K562 (cell line): ENCODE results near the gene ZPBP. TPM values are rescaled to one million over a fixed set of nuclear protein-coding genes. Genes with fewer than 3 reads are reported as not detected.

Experiments
- ATAC-seq: fragments of 200-7000 bp; cut with Tn5 transposase; 3 replicates; pipeline ENCODE4 v1.9.1; 2020; ENCODE audit warnings: moderate library complexity
- BruUV-seq: library from RNA; stranded (reverse); fragments of 400-500 nt; replicated peaks from 2 replicates; lab custom pipeline; 2021; lab: Mats Ljungman, UMichigan
- CTCF ChIA-PET: fragments of 300-600 bp; formaldehyde crosslinking; extraction: SDS; loops from one replicate; lab custom pipeline; 2021; ENCODE audit warnings: low intra/inter-chr PET ratio; lab: Yijun Ruan, JAX
- POLR2A ChIA-PET: fragments of 300-600, 350-650 bp; sonication (Branson Sonifier 250); formaldehyde crosslinking; extraction: SDS; loops from one replicate; lab custom pipeline; 2021; ENCODE audit warnings: antibody characterized with exemption, inconsistent platforms; lab: Yijun Ruan, JAX
- DNase-seq, 4 experiments: peaks; one replicate each; pipeline versions ENCODE4 v3.0.0 to v3.0.0-alpha.2; 2011 to 2018; ENCODE audit warnings: low spot score in 3 of 4, mixed read lengths in 3 of 4; ENCODE audit errors: extremely low read depth in 1 of 4
- FAIRE-seq: peaks from 2 replicates; lab custom pipeline; 2011; peaks lifted over from hg19 to GRCh38; lab: Jason Lieb, UNC
- H2AFZ ChIP-seq: 2 replicates; pipeline ENCODE4 v1.6.0; 2011; ENCODE audit warnings: low read depth, low read length, control low read depth, inconsistent platforms
- H3K27ac ChIP-seq: fragments of 200-600 bp; 3 replicates; pipeline ENCODE4 v1.8.0; 2011; ENCODE audit warnings: low read depth, mild to moderate bottlenecking, control low read depth, inconsistent platforms, low read length, moderate library complexity, mixed read lengths; ENCODE audit errors: extremely low read depth
- H3K27me3 ChIP-seq, 2 experiments: fragments of 300-600 bp in 1 of 2; 2 replicates in 1 of 2; 3 replicates in 1 of 2; pipeline versions ENCODE4 v1.6.0 to v1.8.0; 2011; ENCODE audit warnings: inconsistent platforms in 2 of 2, low read length in 2 of 2, mild to moderate bottlenecking in 1 of 2, mixed read lengths in 1 of 2, moderate library complexity in 1 of 2; ENCODE audit not compliant: control insufficient read depth in 2 of 2, insufficient read depth in 2 of 2
- H3K36me3 ChIP-seq: fragments of 300-600 bp; 3 replicates; pipeline ENCODE4 v1.8.0; 2011; ENCODE audit warnings: mild to moderate bottlenecking, low read length, inconsistent platforms; ENCODE audit not compliant: control insufficient read depth, insufficient read depth
- H3K4me1 ChIP-seq, 2 experiments: fragments of 200-600 bp in 1 of 2; replicated peaks in 1 of 2; 2 replicates in 1 of 2; 3 replicates in 1 of 2; pipeline versions ENCODE4 v1.5.1 to v1.8.0; 2011; ENCODE audit warnings: inconsistent platforms in 2 of 2, low read length in 2 of 2, mild to moderate bottlenecking in 1 of 2, mixed read lengths in 1 of 2, moderate library complexity in 1 of 2; ENCODE audit not compliant: control insufficient read depth in 2 of 2, insufficient read depth in 2 of 2
- H3K4me2 ChIP-seq: 2 replicates; pipeline ENCODE4 v1.6.1; 2011; ENCODE audit warnings: low read length, control low read depth, inconsistent platforms, mixed read lengths; ENCODE audit not compliant: insufficient read depth
- H3K4me3 ChIP-seq: fragments of 200-600 bp; sonication (generic), shearing (Covaris generic); 2 replicates; pipeline ENCODE4 v1.5.1; 2016; ENCODE audit warnings: control low read depth, inconsistent platforms
- H3K79me2 ChIP-seq: fragments of 200-600 bp; 3 replicates; pipeline ENCODE4 v1.8.0; 2011; ENCODE audit warnings: low read length, inconsistent platforms; ENCODE audit not compliant: control insufficient read depth, insufficient read depth
- H3K9ac ChIP-seq, 2 experiments: 2 replicates each; pipeline versions ENCODE4 v1.6.0 to v1.6.1; 2011; ENCODE audit warnings: low read depth in 2 of 2, low read length in 2 of 2, control low read depth in 1 of 2, inconsistent platforms in 1 of 2, mild to moderate bottlenecking in 1 of 2, mixed read lengths in 1 of 2; ENCODE audit not compliant: insufficient read depth in 1 of 2
- H3K9me1 ChIP-seq: one replicate; pipeline ENCODE4 v1.6.0; 2011; ENCODE audit warnings: inconsistent platforms, mild to moderate bottlenecking, low read length, moderate library complexity; ENCODE audit not compliant: control insufficient read depth, insufficient read depth
- H3K9me3 ChIP-seq: replicated peaks from 2 replicates; pipeline ENCODE4 v1.5.1; 2011; ENCODE audit warnings: low read depth, low read length, inconsistent platforms; ENCODE audit not compliant: control insufficient read depth, insufficient read depth
- H4K20me1 ChIP-seq: replicated peaks from 2 replicates; pipeline ENCODE4 v1.6.1; 2011; ENCODE audit warnings: low read length, inconsistent platforms, mixed read lengths; ENCODE audit not compliant: control insufficient read depth, insufficient read depth
- CTBP1 ChIP-seq: fragments of 450-650 bp; IDR thresholded peaks from 2 replicates; pipeline ENCODE4 v1.6.1; 2016; ENCODE audit warnings: borderline replicate concordance
- NONO ChIP-seq, 2 experiments: fragments of 200-400 bp in 1 of 2; fragments of 450-650 bp in 1 of 2; formaldehyde crosslinking in 1 of 2; IDR thresholded peaks; 2 replicates each; pipeline ENCODE4 v1.6.1; 2017; ENCODE audit warnings: low read depth in 2 of 2, mild to moderate bottlenecking in 2 of 2, moderate library complexity in 2 of 2, low read length in 1 of 2
- ZNF76 ChIP-seq: fragments of 250-450 bp; sonication (Bioruptor Pico); IDR thresholded peaks from 2 replicates; pipeline ENCODE4 v1.4.0; 2020; ENCODE audit warnings: mild to moderate bottlenecking, moderate library complexity, borderline replicate concordance
- WGBS: fragments of 100-300 bp; shearing (Covaris generic); methylation state at CpG from one replicate; pipeline ENCODE4 v1.1.6; 2016; ENCODE audit warnings: low coverage, mixed read lengths; ENCODE audit not compliant: insufficient coverage; ENCODE audit errors: missing lambda C conversion rate; 5-methylcytosine and 5-hydroxymethylcytosine counted together
- in situ Hi-C: fragments of 300-500 bp; cut with MboI; formaldehyde crosslinking; loops from 4 replicates; pipeline ENCODE4 v1.15.0; 2018; ENCODE audit warnings: inconsistent platforms, mixed read lengths
- intact Hi-C: fragments of 100-400 bp; cut with micrococcal nuclease; formaldehyde crosslinking; loops from 2 replicates; pipeline ENCODE4 v1.14.2; 2022
- polyA plus RNA-seq, 8 experiments: library from polyadenylated mRNA; depleted of rRNA in 4 of 8; stranded (reverse) in 5 of 8; unstranded in 3 of 8; fragments of >200 nt; fragmentation: Nextera tagmentation in 2 of 8; fragmentation: Illumina TruSeq in 1 of 8; extraction: Ambion mirVana in 2 of 8; extraction: Trizol in 1 of 8; gene quantifications; 2 replicates each; pipeline versions ENCODE4 v1.2.1 to v1.2.3, GENCODE V29; 2011 to 2014; ENCODE audit warnings: inconsistent platforms in 1 of 8, missing spikeins in 1 of 8
- total RNA-seq, 7 experiments: library from RNA; depleted of rRNA in 6 of 7; stranded (reverse); fragments of >200 nt in 6 of 7; fragmentation: Illumina TruSeq in 2 of 7; extraction: Trizol in 2 of 7; gene quantifications; 2 replicates each; pipeline versions ENCODE4 v1.2.1 to v1.2.3, GENCODE V29; 2011 to 2021; ENCODE audit warnings: low replicate concordance in 1 of 7
- TF ChIP-seq, protein P1 (sequence below): fragments of 450-650 bp; IDR thresholded peaks from 2 replicates; pipeline ENCODE4 v1.6.1; 2017; ENCODE audit warnings: antibody characterized with exemption, mild to moderate bottlenecking

Gene ZPBP
- total and polyA plus RNA-seq, 9 of the 15 experiments (the other 6 are each of a cell fraction or from before 2014, with no cell fraction given): not detected

DNA sequence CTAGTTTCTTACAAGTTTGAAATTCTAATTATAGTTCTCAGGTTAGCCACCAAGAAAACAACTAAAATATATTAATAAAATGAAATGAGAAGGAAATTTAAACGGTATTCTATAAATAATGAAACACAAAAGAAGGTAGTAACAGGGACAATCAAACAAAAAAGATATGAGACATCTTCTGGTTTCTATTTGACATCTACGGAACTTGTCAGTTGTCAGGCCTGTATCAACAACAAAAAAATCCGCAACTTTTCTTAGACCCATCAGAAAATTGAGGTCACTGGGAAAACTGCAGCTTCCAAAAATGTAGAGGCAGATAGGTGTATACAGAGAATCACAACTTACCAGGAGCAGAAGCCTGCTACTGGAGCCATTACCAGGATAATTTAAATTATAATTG, 70.6 kb downstream of the ZPBP start:
- Histone ChIP-seq H3K4me1 (no peaks in the 10 kb centered on the region), H3K79me2 (no peaks in the 10 kb centered on the region), H3K27ac (no peak overlapping the region), H3K27me3 (no peaks in the 10 kb centered on the region), H3K9me3 (no peaks in the 10 kb centered on the region), H4K20me1 (no peaks in the 10 kb centered on the region), H3K4me2 (no peak overlapping the region), H2AFZ (no peak overlapping the region), H3K36me3 (no peaks in the 10 kb centered on the region), H3K4me3 (no peak overlapping the region), H3K9ac (no peak overlapping the region), H3K9me1 (no peaks in the 10 kb centered on the region)
- no peak for FAIRE-seq
- WGBS: 2% methylated on average over 3 of the region's 3 CpGs
- no peak for TF ChIP-seq ZNF76
- ATAC-seq: no peak
- no peak for DNase-seq
- intact Hi-C loops: no loop called here
- in situ Hi-C loops: no loop called here
- POLR2A ChIA-PET: interaction anchor here (0.6 kb wide), 1 partner anchor 20 kb away, joined by 3 read pairs; no protein-coding TSS in a partner anchor
- CTCF ChIA-PET: no interaction called here
- BruUV-seq: no TSS peak

DNA sequence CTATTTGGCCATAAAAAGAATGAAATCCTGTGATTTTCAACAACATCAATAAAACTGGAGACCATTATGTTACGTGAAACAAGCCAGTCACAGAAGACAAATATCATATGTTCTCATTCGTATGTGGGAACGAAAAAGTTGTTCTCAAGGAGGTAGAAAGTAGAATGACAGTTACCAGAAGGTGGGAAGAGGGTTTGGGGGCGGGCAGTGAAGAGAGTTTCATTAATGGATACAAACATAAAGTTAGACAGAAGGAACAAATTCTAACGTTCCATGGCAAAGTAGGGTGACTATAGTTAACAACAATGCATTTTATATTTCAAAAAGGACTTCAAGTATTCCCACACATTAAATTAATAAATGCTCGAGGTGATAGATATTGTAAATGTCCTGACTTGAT, 97.4 kb downstream of the ZPBP start:
- DNase-seq: no peak

More for the DNA sequence above, 97.4 kb downstream of the ZPBP start:
- no TSS peak for BruUV-seq
- Histone ChIP-seq H3K36me3 (no peaks in the 10 kb centered on the region), H3K9ac (no peak overlapping the region), H3K4me3 (no peak overlapping the region), H3K27me3 (no peaks in the 10 kb centered on the region), H3K9me1 (no peaks in the 10 kb centered on the region), H4K20me1 (no peaks in the 10 kb centered on the region), H3K4me2 (no peak overlapping the region), H2AFZ (no peak overlapping the region), H3K9me3 (no peaks in the 10 kb centered on the region; the same call in 1 of the 2 replicates), H3K79me2 (no peaks in the 10 kb centered on the region), H3K4me1 (no peaks in the 10 kb centered on the region), H3K27ac (no peak overlapping the region)
- ATAC-seq (no peak), FAIRE-seq (no peak)
- in situ Hi-C loops (no loop called here), intact Hi-C loops (no loop called here)
- ChIA-PET POLR2A (no interaction called here), CTCF (no interaction called here)
- WGBS: 0% methylated on average over 6 of the region's 6 CpGs
- TF ChIP-seq NONO (IDR thresholded peaks at IDR 0.05; ENCODE audit: low read depth in 2 of 2, low read length in 1 of 2) (no peak), CTBP1 (no peak)
- TF ChIP-seq, protein P1, sequence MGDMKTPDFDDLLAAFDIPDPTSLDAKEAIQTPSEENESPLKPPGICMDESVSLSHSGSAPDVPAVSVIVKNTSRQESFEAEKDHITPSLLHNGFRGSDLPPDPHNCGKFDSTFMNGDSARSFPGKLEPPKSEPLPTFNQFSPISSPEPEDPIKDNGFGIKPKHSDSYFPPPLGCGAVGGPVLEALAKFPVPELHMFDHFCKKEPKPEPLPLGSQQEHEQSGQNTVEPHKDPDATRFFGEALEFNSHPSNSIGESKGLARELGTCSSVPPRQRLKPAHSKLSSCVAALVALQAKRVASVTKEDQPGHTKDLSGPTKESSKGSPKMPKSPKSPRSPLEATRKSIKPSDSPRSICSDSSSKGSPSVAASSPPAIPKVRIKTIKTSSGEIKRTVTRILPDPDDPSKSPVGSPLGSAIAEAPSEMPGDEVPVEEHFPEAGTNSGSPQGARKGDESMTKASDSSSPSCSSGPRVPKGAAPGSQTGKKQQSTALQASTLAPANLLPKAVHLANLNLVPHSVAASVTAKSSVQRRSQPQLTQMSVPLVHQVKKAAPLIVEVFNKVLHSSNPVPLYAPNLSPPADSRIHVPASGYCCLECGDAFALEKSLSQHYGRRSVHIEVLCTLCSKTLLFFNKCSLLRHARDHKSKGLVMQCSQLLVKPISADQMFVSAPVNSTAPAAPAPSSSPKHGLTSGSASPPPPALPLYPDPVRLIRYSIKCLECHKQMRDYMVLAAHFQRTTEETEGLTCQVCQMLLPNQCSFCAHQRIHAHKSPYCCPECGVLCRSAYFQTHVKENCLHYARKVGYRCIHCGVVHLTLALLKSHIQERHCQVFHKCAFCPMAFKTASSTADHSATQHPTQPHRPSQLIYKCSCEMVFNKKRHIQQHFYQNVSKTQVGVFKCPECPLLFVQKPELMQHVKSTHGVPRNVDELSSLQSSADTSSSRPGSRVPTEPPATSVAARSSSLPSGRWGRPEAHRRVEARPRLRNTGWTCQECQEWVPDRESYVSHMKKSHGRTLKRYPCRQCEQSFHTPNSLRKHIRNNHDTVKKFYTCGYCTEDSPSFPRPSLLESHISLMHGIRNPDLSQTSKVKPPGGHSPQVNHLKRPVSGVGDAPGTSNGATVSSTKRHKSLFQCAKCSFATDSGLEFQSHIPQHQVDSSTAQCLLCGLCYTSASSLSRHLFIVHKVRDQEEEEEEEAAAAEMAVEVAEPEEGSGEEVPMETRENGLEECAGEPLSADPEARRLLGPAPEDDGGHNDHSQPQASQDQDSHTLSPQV: no peak
